B cell (primary cell): ENCODE data around the gene WDR83.

Source experiments
- EZH2 ChIP-seq: IDR thresholded peaks from 2 replicates; pipeline ENCODE4 v1.6.1; 2012; ENCODE audit warnings: borderline replicate concordance, low read depth, mild to moderate bottlenecking, moderate library complexity, low read length; ENCODE audit not compliant: insufficient read depth, poor library complexity, severe bottlenecking
- TF ChIP-seq, protein P1 (sequence below): fragments of 200-600 bp; IDR thresholded peaks from one replicate; pipeline ENCODE4 v1.8.0; 2022; ENCODE audit warnings: antibody characterized with exemption, mild to moderate bottlenecking

DNA sequence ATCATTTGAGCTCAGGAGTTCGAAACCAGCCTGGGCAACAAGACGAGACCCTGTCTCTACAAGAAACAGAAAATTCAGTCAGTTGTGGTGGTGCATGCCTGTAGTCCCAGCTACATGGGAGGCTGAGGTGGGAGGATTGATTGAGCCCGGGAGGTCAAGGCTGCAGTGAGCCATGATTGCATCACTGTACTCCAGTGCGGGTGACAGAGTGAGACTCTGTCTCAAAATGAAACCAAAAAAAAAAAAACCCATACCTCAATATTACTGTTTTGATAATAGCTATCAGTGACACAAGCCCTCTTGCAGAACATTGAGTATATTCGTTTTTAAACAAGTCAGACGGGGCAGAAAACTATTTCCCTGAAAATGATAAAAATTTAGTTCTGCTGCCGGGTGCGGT is 39.6 kb upstream of the WDR83 start:
- TF ChIP-seq, protein P1, sequence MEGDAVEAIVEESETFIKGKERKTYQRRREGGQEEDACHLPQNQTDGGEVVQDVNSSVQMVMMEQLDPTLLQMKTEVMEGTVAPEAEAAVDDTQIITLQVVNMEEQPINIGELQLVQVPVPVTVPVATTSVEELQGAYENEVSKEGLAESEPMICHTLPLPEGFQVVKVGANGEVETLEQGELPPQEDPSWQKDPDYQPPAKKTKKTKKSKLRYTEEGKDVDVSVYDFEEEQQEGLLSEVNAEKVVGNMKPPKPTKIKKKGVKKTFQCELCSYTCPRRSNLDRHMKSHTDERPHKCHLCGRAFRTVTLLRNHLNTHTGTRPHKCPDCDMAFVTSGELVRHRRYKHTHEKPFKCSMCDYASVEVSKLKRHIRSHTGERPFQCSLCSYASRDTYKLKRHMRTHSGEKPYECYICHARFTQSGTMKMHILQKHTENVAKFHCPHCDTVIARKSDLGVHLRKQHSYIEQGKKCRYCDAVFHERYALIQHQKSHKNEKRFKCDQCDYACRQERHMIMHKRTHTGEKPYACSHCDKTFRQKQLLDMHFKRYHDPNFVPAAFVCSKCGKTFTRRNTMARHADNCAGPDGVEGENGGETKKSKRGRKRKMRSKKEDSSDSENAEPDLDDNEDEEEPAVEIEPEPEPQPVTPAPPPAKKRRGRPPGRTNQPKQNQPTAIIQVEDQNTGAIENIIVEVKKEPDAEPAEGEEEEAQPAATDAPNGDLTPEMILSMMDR, result no peak
- no peak for TF ChIP-seq EZH2
